OCI-LY3 (cell line): Measurements from ENCODE around the gene HINFP.
A peak's percentile ranks its signal among the peaks of the same experiment; 100 is the strongest.

ENCODE experiments used
- H2AFZ ChIP-seq: fragments of 200-600, 300-600 bp; shearing (Covaris generic); 2 replicates; pipeline ENCODE4 v1.6.0; 2014; ENCODE audit warnings: antibody characterized with exemption, low read depth, low read length
- H3K27ac ChIP-seq: fragments of 200-600, 300-600 bp; sonication (generic); 2 replicates; pipeline ENCODE4 v1.5.1; 2014; ENCODE audit warnings: mild to moderate bottlenecking, low read length, moderate library complexity, mixed read lengths
- H3K27me3 ChIP-seq: fragments of 200-600, 300-600 bp; sonication (generic); 2 replicates; pipeline ENCODE4 v1.6.1; 2014; ENCODE audit warnings: low read depth, low read length, mixed read lengths
- H3K36me3 ChIP-seq: fragments of 200-600, 300-600 bp; sonication (generic); replicated peaks from 2 replicates; pipeline ENCODE3; 2014; ENCODE audit warnings: low read depth, low read length, mixed read lengths
- H3K4me1 ChIP-seq: fragments of 300-600, 200-600 bp; sonication (generic); 2 replicates; pipeline ENCODE4 v1.6.1; 2014; ENCODE audit warnings: low read length, mixed read lengths
- H3K4me2 ChIP-seq: fragments of 200-600, 300-600 bp; sonication (generic); 2 replicates; pipeline ENCODE4 v1.6.1; 2014; ENCODE audit warnings: low read length, mixed read lengths
- H3K4me3 ChIP-seq: fragments of 300-600, 200-600 bp; sonication (generic); 2 replicates; pipeline ENCODE4 v1.5.1; 2014; ENCODE audit warnings: antibody characterized with exemption, mild to moderate bottlenecking, low read length, moderate library complexity
- H3K79me2 ChIP-seq: fragments of 300-600, 200-600 bp; shearing (Covaris generic); 2 replicates; pipeline ENCODE4 v1.6.1; 2014; ENCODE audit warnings: mild to moderate bottlenecking, low read length, mixed read lengths
- H3K9ac ChIP-seq: fragments of 300-600, 200-600 bp; shearing (Covaris generic); 2 replicates; pipeline ENCODE4 v1.6.0; 2014; ENCODE audit warnings: mild to moderate bottlenecking, low read length, moderate library complexity
- H3K9me3 ChIP-seq: fragments of 200-600, 300-600 bp; shearing (Covaris generic); 2 replicates; pipeline ENCODE4 v1.6.1; 2014; ENCODE audit warnings: low read length, mixed read lengths; ENCODE audit not compliant: insufficient read depth
- H4K20me1 ChIP-seq: fragments of 200-600, 300-600 bp; sonication (generic); 2 replicates; pipeline ENCODE4 v1.6.1; 2016; ENCODE audit warnings: low read length, mixed read lengths; ENCODE audit not compliant: insufficient read depth
- EZH2phosphoT487 ChIP-seq: fragments of 200-600 bp; shearing (Covaris generic); IDR thresholded peaks from 2 replicates; pipeline ENCODE4 v1.6.1; 2018; ENCODE audit warnings: antibody characterized with exemption, mixed run types, low read depth
- TF ChIP-seq, protein P1 (sequence below): fragments of 200-600, 300-600 bp; sonication (generic); IDR thresholded peaks from 2 replicates; pipeline ENCODE4 v1.5.1; 2014; ENCODE audit warnings: antibody characterized with exemption, low read length, low read depth

HINFP gene

DNA sequence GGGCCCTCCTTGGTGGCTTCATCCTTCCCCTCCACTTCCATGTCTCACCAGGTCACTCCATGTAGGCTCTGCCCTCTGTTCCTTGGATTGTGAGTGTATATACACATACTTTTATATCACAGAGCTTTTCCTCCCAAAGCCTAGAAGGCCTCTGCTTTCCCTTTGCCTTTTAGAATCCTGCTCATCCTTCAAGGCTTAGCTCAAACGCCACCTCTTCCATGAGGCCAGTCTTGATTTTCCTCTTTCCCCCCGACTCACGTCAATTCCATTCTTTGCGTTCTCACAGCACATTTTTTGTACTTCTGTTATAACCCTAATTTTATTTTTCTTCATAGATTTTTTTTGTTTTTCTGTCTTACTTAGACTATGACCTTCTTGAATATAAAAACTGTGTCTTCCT is 31.2 kb downstream of the HINFP start:
- no peak overlapping the region for H3K4me3 ChIP-seq
- H3K4me2 ChIP-seq, result no peak overlapping the region
- H3K9me3 ChIP-seq, result no peaks in the 10 kb centered on the region
- H2AFZ ChIP-seq, result no peak overlapping the region
- H3K9ac ChIP-seq, result no peak overlapping the region
- H3K4me1 ChIP-seq, result peaks cover 23% of the 10 kb centered on the region
- no peak for TF ChIP-seq EZH2phosphoT487
- TF ChIP-seq, protein P1, sequence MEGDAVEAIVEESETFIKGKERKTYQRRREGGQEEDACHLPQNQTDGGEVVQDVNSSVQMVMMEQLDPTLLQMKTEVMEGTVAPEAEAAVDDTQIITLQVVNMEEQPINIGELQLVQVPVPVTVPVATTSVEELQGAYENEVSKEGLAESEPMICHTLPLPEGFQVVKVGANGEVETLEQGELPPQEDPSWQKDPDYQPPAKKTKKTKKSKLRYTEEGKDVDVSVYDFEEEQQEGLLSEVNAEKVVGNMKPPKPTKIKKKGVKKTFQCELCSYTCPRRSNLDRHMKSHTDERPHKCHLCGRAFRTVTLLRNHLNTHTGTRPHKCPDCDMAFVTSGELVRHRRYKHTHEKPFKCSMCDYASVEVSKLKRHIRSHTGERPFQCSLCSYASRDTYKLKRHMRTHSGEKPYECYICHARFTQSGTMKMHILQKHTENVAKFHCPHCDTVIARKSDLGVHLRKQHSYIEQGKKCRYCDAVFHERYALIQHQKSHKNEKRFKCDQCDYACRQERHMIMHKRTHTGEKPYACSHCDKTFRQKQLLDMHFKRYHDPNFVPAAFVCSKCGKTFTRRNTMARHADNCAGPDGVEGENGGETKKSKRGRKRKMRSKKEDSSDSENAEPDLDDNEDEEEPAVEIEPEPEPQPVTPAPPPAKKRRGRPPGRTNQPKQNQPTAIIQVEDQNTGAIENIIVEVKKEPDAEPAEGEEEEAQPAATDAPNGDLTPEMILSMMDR, result no peak
- peaks cover 25% of the 10 kb centered on the region for H3K27me3 ChIP-seq
- H4K20me1 ChIP-seq, result no peaks in the 10 kb centered on the region
- no peaks in the 10 kb centered on the region for H3K36me3 ChIP-seq
- H3K27ac ChIP-seq, result no peak overlapping the region
- no peaks in the 10 kb centered on the region for H3K79me2 ChIP-seq

- H3K27ac ChIP-seq, result no peak overlapping the region
- H3K9ac ChIP-seq, result no peak overlapping the region
- no peaks in the 10 kb centered on the region for H3K9me3 ChIP-seq
- no peak for TF ChIP-seq EZH2phosphoT487
- TF ChIP-seq, protein P1, result no peak
- H3K27me3 ChIP-seq, result peaks cover 25% of the 10 kb centered on the region
- no peaks in the 10 kb centered on the region for H3K79me2 ChIP-seq
- H3K4me1 ChIP-seq, result peaks cover 17% of the 10 kb centered on the region
- H4K20me1 ChIP-seq, result no peaks in the 10 kb centered on the region
- H3K4me3 ChIP-seq, result no peak overlapping the region
- H2AFZ ChIP-seq, result no peak overlapping the region
- H3K36me3 ChIP-seq, result no peaks in the 10 kb centered on the region
- no peak overlapping the region for H3K4me2 ChIP-seq
Observed at GRCh38 chr11:119153049-119153818, 31.9 kb downstream of the HINFP start.

DNA sequence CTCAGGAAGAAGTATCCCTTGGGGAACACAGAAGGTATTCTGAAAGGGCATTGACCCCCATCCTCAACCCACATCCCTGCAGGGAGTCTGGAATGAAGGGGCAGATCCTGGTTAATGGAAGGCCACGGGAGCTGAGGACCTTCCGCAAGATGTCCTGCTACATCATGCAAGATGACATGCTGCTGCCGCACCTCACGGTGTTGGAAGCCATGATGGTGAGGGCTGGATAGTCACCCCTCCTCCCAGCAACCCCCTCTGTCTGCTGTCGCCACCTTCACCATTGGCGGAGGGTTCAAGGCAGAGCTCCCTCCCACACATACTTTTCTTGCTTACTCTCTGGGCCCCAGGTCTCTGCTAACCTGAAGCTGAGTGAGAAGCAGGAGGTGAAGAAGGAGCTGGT is 32.8 kb downstream of the HINFP start:
- Histone ChIP-seq H3K4me2 (no peak overlapping the region), H3K4me1 (peaks cover 12% of the 10 kb centered on the region), H3K27me3 (peaks cover 25% of the 10 kb centered on the region), H3K27ac (no peak overlapping the region), H3K79me2 (no peaks in the 10 kb centered on the region), H3K9me3 (no peaks in the 10 kb centered on the region), H3K9ac (no peak overlapping the region), H2AFZ (no peak overlapping the region), H4K20me1 (no peaks in the 10 kb centered on the region), H3K4me3 (no peak overlapping the region), H3K36me3 (no peaks in the 10 kb centered on the region)
- TF ChIP-seq, protein P1, result no peak
- no peak for TF ChIP-seq EZH2phosphoT487

- no peak overlapping the region for H3K4me3 ChIP-seq
- no peak overlapping the region for H2AFZ ChIP-seq
- H3K79me2 ChIP-seq, result no peaks in the 10 kb centered on the region
- H3K9ac ChIP-seq, result no peak overlapping the region
- H4K20me1 ChIP-seq, result no peaks in the 10 kb centered on the region
- H3K36me3 ChIP-seq, result no peaks in the 10 kb centered on the region
- H3K9me3 ChIP-seq, result no peaks in the 10 kb centered on the region
- H3K27ac ChIP-seq, result no peak overlapping the region
- no peak overlapping the region for H3K4me2 ChIP-seq
- peaks cover 13% of the 10 kb centered on the region for H3K27me3 ChIP-seq
- H3K4me1 ChIP-seq, result peaks cover 4% of the 10 kb centered on the region
- TF ChIP-seq EZH2phosphoT487, result no peak
- TF ChIP-seq, protein P1, result peak; percentile 20; the same call in 1 of the 2 replicates
Observed at GRCh38 chr11:119155733-119156492, 34.5 kb downstream of the HINFP start.
